ENCODE measurements around the gene GRK3. TPM values are rescaled to one million over a fixed set of nuclear protein-coding genes. Genes with fewer than 3 reads are reported as not detected.
"Not testable (repeated sequence)": the region's sequence is repeated elsewhere in the genome, so short reads cannot be mapped to it uniquely, and the experiment has no call there.

Gene GRK3
- total RNA-seq, 1 experiment from 2014 or later, result 14.6 TPM

- peak overlapping the region; percentile 67 for H3K4me2 ChIP-seq (ENCODE audit: low read length)
- H4K20me1 ChIP-seq (ENCODE audit: insufficient read depth), result no peaks in the 10 kb centered on the region
- peaks cover 11 to 17% of the 10 kb centered on the region in 2 experiments for H3K4me1 ChIP-seq (ENCODE audit: control insufficient read depth in 1 of 2, insufficient read depth in 2 of 2, low read length in 2 of 2)
- no peaks in the 10 kb centered on the region for H3K9me2 ChIP-seq (ENCODE audit: insufficient read depth)
- CTCF ChIA-PET, result no interaction called here
- no peak overlapping the region for H3K9ac ChIP-seq (ENCODE audit: low read length)
- H3K4me3 ChIP-seq (replicated peaks in 1 of 2; ENCODE audit: low read depth in 1 of 2, low read length in 2 of 2), result peak overlapping the region in 1 of 2 experiments; percentile 36; a peak in 1 of 4 replicates
- no TSS peak for BruUV-seq (replicated peaks)
- DNase-seq (ENCODE audit: low read depth, low spot score), result peak; percentile 4
- TF ChIP-seq SP1 (IDR thresholded peaks at IDR 0.05; ENCODE audit: low read depth) (no peak), POLR2AphosphoS5 (IDR thresholded peaks at IDR 0.05; ENCODE audit: low read depth, low read length) (no peak), RAD21 (IDR thresholded peaks at IDR 0.05; ENCODE audit: low read depth) (no peak), JUND (IDR thresholded peaks at IDR 0.05) (no peak), CBX3 (IDR thresholded peaks at IDR 0.05; ENCODE audit: low read depth) (no peak), EZH2 (IDR thresholded peaks at IDR 0.05) (no peak), ATF3 (IDR thresholded peaks at IDR 0.05) (no peak), YY1 (IDR thresholded peaks at IDR 0.05; ENCODE audit: extremely low read depth, insufficient replicate concordance, low read depth, low read length) (no peak), EGR1 (IDR thresholded peaks at IDR 0.05; ENCODE audit: low read depth) (no peak), SRF (IDR thresholded peaks at IDR 0.05; ENCODE audit: low read depth) (no peak), FOSL1 (IDR thresholded peaks at IDR 0.05; ENCODE audit: low read depth) (no peak), MAX (IDR thresholded peaks at IDR 0.05) (no peak), CEBPB (IDR thresholded peaks at IDR 0.05; ENCODE audit: low read depth) (no peak), TCF7L2 (IDR thresholded peaks at IDR 0.05; ENCODE audit: borderline replicate concordance, extremely low read depth, insufficient read depth, insufficient read length) (no peak), ZFX (IDR thresholded peaks at IDR 0.05) (no peak)
- TF ChIP-seq, protein P1, sequence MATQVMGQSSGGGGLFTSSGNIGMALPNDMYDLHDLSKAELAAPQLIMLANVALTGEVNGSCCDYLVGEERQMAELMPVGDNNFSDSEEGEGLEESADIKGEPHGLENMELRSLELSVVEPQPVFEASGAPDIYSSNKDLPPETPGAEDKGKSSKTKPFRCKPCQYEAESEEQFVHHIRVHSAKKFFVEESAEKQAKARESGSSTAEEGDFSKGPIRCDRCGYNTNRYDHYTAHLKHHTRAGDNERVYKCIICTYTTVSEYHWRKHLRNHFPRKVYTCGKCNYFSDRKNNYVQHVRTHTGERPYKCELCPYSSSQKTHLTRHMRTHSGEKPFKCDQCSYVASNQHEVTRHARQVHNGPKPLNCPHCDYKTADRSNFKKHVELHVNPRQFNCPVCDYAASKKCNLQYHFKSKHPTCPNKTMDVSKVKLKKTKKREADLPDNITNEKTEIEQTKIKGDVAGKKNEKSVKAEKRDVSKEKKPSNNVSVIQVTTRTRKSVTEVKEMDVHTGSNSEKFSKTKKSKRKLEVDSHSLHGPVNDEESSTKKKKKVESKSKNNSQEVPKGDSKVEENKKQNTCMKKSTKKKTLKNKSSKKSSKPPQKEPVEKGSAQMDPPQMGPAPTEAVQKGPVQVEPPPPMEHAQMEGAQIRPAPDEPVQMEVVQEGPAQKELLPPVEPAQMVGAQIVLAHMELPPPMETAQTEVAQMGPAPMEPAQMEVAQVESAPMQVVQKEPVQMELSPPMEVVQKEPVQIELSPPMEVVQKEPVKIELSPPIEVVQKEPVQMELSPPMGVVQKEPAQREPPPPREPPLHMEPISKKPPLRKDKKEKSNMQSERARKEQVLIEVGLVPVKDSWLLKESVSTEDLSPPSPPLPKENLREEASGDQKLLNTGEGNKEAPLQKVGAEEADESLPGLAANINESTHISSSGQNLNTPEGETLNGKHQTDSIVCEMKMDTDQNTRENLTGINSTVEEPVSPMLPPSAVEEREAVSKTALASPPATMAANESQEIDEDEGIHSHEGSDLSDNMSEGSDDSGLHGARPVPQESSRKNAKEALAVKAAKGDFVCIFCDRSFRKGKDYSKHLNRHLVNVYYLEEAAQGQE (IDR thresholded peaks at IDR 0.05; ENCODE audit: low read depth), result no peak
- TF ChIP-seq, protein P2, sequence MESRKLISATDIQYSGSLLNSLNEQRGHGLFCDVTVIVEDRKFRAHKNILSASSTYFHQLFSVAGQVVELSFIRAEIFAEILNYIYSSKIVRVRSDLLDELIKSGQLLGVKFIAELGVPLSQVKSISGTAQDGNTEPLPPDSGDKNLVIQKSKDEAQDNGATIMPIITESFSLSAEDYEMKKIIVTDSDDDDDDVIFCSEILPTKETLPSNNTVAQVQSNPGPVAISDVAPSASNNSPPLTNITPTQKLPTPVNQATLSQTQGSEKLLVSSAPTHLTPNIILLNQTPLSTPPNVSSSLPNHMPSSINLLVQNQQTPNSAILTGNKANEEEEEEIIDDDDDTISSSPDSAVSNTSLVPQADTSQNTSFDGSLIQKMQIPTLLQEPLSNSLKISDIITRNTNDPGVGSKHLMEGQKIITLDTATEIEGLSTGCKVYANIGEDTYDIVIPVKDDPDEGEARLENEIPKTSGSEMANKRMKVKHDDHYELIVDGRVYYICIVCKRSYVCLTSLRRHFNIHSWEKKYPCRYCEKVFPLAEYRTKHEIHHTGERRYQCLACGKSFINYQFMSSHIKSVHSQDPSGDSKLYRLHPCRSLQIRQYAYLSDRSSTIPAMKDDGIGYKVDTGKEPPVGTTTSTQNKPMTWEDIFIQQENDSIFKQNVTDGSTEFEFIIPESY (IDR thresholded peaks at IDR 0.05; ENCODE audit: extremely low read depth, insufficient replicate concordance, low read length), result no peak
- no peak overlapping the region for H3K27ac ChIP-seq (ENCODE audit: low read depth, low read length)
- intact Hi-C loops (cut with micrococcal nuclease), result no loop called here
- H3K27me3 ChIP-seq (ENCODE audit: insufficient read depth, low read length), result no peaks in the 10 kb centered on the region
- peak; percentile 70 for ATAC-seq
- no peaks in the 10 kb centered on the region for H3K79me2 ChIP-seq (ENCODE audit: insufficient read depth, low read length)
- H2AFZ ChIP-seq (ENCODE audit: low read depth, low read length, poor library complexity, severe bottlenecking), result no peak overlapping the region
- RAD21 ChIA-PET (ENCODE audit: low non-redundant PET in 1 of 2, low total read pairs in 2 of 2, uncharacterized antibody in 2 of 2, unreplicated experiment in 2 of 2), result no interaction called here
- POLR2A ChIA-PET, result no interaction called here
- no peaks in the 10 kb centered on the region for H3K9me3 ChIP-seq (ENCODE audit: control insufficient read depth in 1 of 2, insufficient read depth in 1 of 2, low read depth in 1 of 2, low read length in 2 of 2)
- H3K36me3 ChIP-seq (ENCODE audit: control insufficient read depth in 1 of 2, insufficient read depth in 2 of 2, low read length in 2 of 2), result no peaks in the 10 kb centered on the region
Measured at GRCh38 chr22:25602916-25603315, 38.4 kb downstream of the GRK3 start.

GRCh38 chr22:25605146-25605545 lies 40.7 kb downstream of the GRK3 start:
- H3K9me2 ChIP-seq (ENCODE audit: insufficient read depth); CTCF ChIA-PET; H2AFZ ChIP-seq (ENCODE audit: low read depth, low read length, poor library complexity, severe bottlenecking); H3K36me3 ChIP-seq (ENCODE audit: control insufficient read depth in 1 of 2, insufficient read depth in 2 of 2, low read length in 2 of 2); H3K79me2 ChIP-seq (ENCODE audit: insufficient read depth, low read length); POLR2A ChIA-PET; ATAC-seq; H3K9ac ChIP-seq (ENCODE audit: low read length); H3K27ac ChIP-seq (ENCODE audit: low read depth, low read length); H3K4me3 ChIP-seq (replicated peaks in 1 of 2; ENCODE audit: low read depth in 1 of 2, low read length in 2 of 2); BruUV-seq (replicated peaks); H3K27me3 ChIP-seq (ENCODE audit: insufficient read depth, low read length); H3K4me2 ChIP-seq (ENCODE audit: low read length); RAD21 ChIA-PET (ENCODE audit: low non-redundant PET in 1 of 2, low total read pairs in 2 of 2, uncharacterized antibody in 2 of 2, unreplicated experiment in 2 of 2); H3K9me3 ChIP-seq (ENCODE audit: control insufficient read depth in 1 of 2, insufficient read depth in 1 of 2, low read depth in 1 of 2, low read length in 2 of 2); DNase-seq (ENCODE audit: low read depth, low spot score); intact Hi-C loops (cut with micrococcal nuclease); H4K20me1 ChIP-seq (ENCODE audit: insufficient read depth): not testable (repeated sequence)
- peaks cover 11 to 17% of the 10 kb centered on the region in 2 experiments for H3K4me1 ChIP-seq (ENCODE audit: control insufficient read depth in 1 of 2, insufficient read depth in 2 of 2, low read length in 2 of 2)
